ENCODE results near the gene CPED1. TPM values are rescaled to one million over a fixed set of nuclear protein-coding genes. Genes with fewer than 3 reads are reported as not detected.
"Not testable (repeated sequence)": the region's sequence is repeated elsewhere in the genome, so short reads cannot be mapped to it uniquely, and the experiment has no call there.

The CPED1 gene
- total RNA-seq, 1 donor from 2014 or later = 25.8 TPM

- no peak for DNase-seq
Observed at GRCh38 chr7:121286742-121287734, 298.5 kb downstream of the CPED1 start.

- DNase-seq = no peak
Observed at GRCh38 chr7:121288894-121289293, 300.4 kb downstream of the CPED1 start.

- DNase-seq = not testable (repeated sequence)
Observed at GRCh38 chr7:121289930-121290329, 301.4 kb downstream of the CPED1 start.

GRCh38 chr7:121294448-121294992 lies 306.0 kb downstream of the CPED1 start:
- no peak for DNase-seq

GRCh38 chr7:121297843-121298242 lies 309.3 kb downstream of the CPED1 start:
- DNase-seq = no peak

- no peak for DNase-seq
Observed at GRCh38 chr7:121298831-121299239, 310.3 kb downstream of the CPED1 start.

GRCh38 chr7:121300685-121301420 lies 312.3 kb downstream of the CPED1 start:
- no peak for DNase-seq

- DNase-seq = no peak
Observed at GRCh38 chr7:121301446-121302213, 313.1 kb downstream of the CPED1 start.

- DNase-seq = no peak
Observed at GRCh38 chr7:121302214-121302745, 313.8 kb downstream of the CPED1 start.

GRCh38 chr7:121303422-121304101 lies 315.1 kb downstream of the CPED1 start:
- no peak for DNase-seq

- DNase-seq = peak; percentile 82
Observed at GRCh38 chr7:121304102-121304658, 315.7 kb downstream of the CPED1 start.

- DNase-seq = no peak
Observed at GRCh38 chr7:121305109-121305508, 316.6 kb downstream of the CPED1 start.

GRCh38 chr7:121306565-121306964 lies 318.1 kb downstream of the CPED1 start:
- no peak for DNase-seq

GRCh38 chr7:121307021-121307574 lies 318.6 kb downstream of the CPED1 start:
- DNase-seq = no peak

GRCh38 chr7:121313220-121313792 lies 324.8 kb downstream of the CPED1 start:
- no peak for DNase-seq

- no peak for DNase-seq
Observed at GRCh38 chr7:121313793-121314676, 325.5 kb downstream of the CPED1 start.

- not testable (repeated sequence) for DNase-seq
Observed at GRCh38 chr7:121315170-121315569, 326.7 kb downstream of the CPED1 start.

- DNase-seq = no peak
Observed at GRCh38 chr7:121322460-121322859, 333.9 kb downstream of the CPED1 start.
